ENCODE data around the gene SNTG2.

DNA sequence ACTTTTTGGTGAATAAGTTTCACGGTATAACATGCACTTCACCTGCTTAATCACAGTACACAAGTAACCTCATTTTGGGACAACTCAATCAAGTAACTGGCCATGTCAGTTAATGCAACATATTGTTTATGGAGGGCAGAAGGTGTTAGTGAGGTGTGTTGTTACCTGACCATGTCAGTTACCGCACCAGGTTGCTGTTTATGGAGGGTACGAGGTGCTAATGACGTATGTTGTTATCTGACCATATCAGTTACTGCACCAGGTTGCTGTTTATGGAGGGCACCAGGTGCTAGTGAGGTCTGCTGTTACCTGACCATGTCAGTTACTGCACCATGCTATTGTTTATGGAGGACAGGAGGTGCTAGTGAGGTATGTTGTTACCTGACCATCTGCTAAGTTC is 327.5 kb downstream of the SNTG2 start:
- no peak for TF ChIP-seq POLR2A (IDR thresholded peaks at IDR 0.05; ENCODE audit: low read length)
- TF ChIP-seq GATA1 (IDR thresholded peaks at IDR 0.05; ENCODE audit: low read depth, low read length) = no peak

Data from erythroblast (primary cell).